Measurements from ENCODE around the gene PEX19.
"Not testable (repeated sequence)": the region's sequence is repeated elsewhere in the genome, so short reads cannot be mapped to it uniquely, and the experiment has no call there.

The PEX19 gene, protein sequence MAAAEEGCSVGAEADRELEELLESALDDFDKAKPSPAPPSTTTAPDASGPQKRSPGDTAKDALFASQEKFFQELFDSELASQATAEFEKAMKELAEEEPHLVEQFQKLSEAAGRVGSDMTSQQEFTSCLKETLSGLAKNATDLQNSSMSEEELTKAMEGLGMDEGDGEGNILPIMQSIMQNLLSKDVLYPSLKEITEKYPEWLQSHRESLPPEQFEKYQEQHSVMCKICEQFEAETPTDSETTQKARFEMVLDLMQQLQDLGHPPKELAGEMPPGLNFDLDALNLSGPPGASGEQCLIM

DNA sequence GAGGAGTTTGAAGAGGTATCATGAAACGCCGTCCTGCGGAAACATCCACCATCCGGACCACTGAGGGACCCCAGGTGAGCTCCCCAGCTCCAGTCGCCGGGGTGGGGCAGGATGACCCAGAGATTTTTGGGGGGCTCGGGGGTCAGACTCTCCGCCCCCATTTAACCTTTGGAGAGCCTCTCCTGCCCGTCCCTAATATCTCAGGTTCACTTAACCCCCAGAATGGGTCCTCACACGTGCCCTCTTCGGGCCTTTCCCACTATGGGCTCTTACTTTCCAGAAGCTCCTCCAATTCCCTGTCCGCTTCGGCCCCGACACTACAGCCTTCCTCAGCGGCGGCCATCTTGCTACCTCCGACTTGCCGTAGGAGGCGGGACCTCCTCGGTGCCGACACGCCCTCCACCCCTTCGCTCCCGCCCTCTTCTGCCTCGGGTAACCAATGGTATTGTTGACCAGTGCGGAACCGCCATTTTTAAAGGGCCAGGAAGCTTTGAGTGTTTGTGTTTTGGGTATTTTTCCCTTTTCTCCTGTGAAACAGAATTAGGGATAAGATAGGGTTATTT, at the start of gene PEX19:
Gene PEX19, minus strand, starts transcription at position 352 of the 563 bp plus-strand sequence. Its CDS starts 9 bp downstream, at position 343.
- DNase-seq (ENCODE audit: low read depth in 1 of 2, low spot score in 1 of 2), result peak; percentile 84 to 90

DNA sequence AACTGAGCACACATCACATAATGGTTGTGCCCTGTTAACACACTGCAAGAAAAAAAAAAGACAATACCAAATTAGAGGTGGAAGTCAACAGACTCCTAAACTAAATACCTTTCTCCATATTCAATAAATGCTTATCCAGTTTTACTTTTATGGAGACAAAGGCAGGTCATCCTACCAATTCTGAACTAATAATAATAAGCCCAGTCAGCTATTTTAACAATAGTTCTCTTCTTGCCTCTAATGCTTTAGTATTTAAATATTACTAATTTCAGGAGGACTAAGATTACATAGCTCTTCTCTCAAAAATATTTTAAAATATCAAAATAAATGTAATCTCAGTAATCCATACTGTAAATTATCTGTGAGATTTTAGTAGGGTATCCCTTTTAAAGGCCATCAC, 47.6 kb upstream of the PEX19 start:
- DNase-seq (ENCODE audit: low read depth in 1 of 2, low spot score in 1 of 2), result no peak

DNA sequence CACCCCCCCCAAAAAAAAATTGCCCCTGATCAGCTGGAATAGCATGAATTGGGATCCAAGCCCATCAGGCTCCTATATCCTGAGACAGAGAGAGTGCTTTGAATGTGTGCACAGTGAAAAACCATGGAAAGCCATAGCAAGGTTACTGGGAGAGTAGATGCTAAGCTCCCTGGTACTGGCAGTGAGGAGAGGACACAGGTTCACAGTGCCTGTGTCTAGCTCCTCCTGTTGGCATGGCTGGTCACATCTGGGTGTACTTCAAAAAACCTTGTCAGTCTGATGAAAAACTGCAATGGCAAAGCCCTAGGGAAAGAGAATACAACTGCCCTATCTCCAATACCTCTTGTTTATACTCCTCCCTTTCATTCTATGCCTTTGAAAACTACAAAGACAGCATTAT, 45.2 kb upstream of the PEX19 start:
- no peak for DNase-seq (ENCODE audit: low read depth in 1 of 2, low spot score in 1 of 2)

DNA sequence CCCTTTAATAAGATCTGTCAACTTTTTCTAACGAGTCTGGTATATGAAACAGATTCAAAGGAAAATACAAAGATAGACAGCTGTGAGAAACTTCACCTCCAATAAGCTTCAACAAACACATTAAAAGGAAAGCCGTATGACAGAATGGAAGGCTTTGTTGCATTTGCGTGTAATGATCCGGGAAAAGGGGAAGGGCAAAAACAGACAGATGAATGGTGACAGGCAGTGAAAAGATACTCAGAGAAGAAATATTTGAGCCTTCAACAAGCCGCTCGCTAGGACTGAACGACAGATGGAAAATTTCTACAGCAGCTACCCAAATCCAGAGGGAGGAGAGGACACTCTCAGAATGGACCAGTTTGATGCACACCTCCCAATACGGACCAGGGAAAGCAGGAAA, 43.3 kb upstream of the PEX19 start:
- no peak for DNase-seq (ENCODE audit: low read depth in 1 of 2, low spot score in 1 of 2)

DNA sequence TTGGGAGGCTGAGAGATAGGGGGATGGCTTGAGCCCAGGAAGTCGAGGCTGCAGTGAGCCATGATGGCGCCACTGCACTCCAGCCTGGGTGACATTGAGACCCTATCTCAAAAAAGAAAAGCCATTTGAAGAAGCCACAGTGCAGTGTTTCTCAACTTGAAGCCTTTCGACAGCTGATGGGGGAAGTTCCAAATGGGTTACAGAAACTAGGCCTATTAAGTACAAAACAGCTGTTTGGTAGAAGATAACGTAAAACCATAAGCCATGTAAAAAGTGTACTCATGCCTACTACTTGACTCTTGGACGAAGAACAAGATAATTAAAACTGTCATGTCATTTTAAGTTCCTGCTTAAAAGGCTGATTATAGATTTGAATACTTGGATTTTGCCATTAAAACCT, 41.5 kb upstream of the PEX19 start:
- DNase-seq (ENCODE audit: low read depth in 1 of 2, low spot score in 1 of 2), result no peak

DNA sequence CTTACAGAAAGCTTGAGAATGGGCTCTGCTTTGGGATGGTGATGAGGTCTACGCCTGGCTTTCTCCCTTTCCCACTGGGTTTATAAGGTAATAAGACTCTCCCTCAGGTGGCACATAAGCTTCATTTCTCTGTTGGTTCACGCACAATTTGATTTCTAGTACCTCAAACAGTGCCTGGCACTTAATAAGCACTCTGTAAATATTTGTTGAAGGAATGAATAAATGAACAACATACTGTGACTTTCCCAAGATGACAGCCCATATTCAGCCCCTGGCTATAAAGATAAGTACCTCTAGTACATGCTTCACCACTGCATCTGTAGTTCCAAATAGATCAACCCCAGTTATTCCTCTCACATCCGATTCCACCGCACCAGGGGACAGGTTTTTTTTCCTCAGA, 40.3 kb upstream of the PEX19 start:
- no peak for DNase-seq (ENCODE audit: low read depth in 1 of 2, low spot score in 1 of 2)

DNA sequence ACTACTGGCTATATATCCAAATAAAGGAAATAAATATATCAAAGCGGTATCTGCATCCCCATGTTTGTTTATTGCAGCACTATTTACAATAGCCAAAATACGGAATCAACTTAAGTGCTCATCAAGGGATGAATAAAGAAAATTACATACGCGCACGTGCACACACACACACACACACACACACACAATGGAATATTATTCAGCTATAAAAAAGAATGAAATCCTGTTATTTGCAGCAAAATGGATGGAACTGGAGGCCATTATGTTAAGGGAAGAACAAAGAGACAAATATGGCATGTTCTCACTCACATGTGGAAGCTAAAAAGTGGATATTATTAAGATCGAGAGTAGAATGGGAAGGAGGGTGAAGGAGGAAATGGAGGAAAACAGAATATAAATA, 37.9 kb upstream of the PEX19 start:
- DNase-seq (ENCODE audit: low read depth in 1 of 2, low spot score in 1 of 2), result no peak

DNA sequence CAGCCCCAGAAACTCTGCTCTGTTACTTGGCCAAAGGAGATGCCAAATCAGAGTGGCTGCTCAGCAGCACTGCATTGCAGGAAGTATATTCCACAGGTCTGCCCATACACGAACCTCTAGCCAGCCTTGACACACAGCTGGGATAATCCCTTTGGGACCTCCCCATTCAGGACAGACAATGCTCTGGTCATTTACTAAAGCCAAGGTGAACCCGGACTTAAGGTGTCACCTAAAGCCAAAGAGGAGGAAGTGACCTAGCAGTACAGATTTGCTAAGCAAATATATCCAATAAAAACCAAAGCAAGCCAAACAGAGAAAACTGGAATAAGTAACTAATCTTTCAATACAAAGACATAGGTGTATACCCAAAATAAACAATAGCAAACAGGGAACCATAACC, 30.4 kb upstream of the PEX19 start:
- DNase-seq (ENCODE audit: low read depth in 1 of 2, low spot score in 1 of 2), result no peak

DNA sequence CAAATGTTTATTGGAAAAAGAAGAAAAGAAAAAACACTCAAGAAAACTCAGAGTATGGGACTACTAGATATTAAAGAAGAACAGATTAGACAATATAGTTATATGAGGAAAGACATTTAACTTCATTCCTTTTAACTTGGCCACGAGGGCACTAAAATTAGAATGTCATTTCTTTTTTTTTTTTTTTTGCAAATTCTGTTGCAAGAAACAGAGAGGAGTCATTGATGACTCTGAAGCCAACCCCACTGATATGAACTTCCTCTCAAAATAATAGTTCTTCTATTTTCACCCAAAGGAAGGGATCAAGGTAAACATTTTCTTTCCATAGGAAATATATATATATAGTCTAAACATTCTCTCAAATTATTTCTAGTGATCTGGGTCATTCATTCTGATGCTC, 24.6 kb upstream of the PEX19 start:
- DNase-seq (ENCODE audit: low read depth in 1 of 2, low spot score in 1 of 2), result no peak

DNA sequence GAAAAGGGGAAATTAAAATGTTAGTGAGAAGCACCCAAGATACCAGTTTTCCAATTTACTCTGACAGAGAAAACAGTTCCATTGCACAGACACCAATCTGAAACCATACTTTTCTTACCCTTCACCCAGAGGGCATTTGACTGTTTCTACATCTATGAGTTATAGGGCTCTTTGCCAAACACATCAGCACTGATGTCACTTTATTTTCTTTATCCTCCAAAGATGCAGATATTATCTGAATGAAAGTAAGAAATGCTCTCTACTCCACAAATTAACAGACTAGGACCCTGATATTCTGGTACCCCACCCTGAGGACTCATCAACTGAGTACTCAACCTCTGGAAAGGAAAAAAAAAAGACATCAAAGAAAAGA, 24.2 kb upstream of the PEX19 start:
- DNase-seq (ENCODE audit: low read depth in 1 of 2, low spot score in 1 of 2), result no peak

DNA sequence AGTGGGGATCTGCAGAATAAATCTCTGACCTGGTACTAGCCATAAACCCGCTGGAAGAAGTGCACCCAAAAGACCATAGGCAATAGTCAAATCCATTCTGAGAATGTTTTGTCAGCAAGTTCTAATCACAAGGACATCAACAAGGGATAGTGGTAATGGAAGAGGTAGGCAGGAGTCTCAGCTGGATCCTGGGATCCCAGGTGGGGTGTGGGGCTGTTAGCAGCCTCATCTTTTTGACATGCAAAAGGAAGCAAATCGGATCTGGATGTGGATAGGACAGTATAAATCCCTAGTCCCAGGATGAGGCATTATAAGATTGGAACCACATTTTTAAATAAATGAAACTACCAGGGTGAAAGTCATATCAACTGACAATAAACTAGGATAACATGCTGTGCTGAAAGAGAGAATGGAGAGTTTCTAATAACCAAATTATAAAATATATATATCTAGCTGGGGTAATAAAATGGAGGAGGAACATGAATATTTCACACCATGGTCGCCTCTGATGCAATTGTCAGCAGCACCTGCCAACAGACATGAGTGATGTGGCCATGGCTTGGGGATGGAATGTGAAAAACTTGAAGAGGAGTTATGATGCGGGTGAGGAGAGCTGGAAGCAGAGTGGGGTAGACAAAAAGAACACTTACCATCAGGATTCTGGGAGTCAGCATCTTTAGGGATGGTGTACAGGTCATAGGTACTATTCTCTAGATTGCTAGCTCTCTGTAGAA, 23.7 kb upstream of the PEX19 start:
- DNase-seq (ENCODE audit: low read depth in 1 of 2, low spot score in 1 of 2), result no peak

DNA sequence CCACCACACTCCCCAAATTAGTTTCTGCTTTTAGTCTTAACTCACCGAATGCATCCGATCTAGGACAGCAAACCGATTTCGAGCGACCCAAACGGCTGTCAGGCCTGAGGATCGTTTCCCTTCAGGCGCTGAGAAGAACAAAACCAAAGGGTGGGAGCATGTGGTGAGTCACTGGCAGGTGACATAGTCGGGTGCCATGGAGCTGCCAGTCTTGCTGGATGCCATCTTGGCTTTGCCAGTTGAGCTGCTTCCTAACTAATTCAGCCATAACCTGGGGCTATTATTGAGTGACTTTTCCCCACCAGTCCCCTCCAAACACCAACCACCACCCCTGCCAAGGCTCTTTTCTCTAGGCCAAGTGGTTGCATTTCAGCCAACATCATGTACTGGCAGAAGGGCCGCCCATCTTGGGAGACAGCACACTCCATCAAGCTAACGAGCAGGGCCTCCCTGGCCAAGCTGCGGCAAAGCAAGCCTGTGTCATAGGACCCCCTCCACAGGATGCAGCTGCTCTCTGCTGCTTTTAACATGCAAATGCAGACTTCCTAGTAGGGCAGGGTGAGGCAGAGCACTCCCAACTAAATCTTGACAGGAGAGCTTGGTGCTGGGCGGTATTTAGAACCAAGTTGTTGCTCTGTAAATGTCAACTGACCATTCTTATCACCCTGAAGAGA, 22.3 kb upstream of the PEX19 start:
- no peak for DNase-seq (ENCODE audit: low read depth in 1 of 2, low spot score in 1 of 2)

DNA sequence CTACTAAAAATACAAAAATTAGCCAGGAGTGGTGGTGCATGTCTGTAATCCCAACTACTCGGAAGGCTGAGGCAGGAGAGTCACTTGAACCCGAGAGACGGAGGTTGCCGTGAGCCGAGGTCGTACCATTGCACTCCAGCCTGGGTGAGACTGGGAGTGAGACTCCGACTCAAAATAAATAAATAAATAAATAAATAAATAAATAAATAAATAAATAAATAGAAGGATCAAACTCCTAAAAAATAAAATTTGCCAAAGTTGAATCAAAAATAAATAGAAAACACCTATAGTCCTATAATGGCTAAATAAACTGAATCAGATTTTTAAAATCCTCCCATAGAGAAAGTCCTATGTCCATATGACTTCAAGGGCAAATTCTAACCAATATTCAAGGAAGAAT, 15.2 kb upstream of the PEX19 start:
- DNase-seq (ENCODE audit: low read depth in 1 of 2, low spot score in 1 of 2), result no peak

DNA sequence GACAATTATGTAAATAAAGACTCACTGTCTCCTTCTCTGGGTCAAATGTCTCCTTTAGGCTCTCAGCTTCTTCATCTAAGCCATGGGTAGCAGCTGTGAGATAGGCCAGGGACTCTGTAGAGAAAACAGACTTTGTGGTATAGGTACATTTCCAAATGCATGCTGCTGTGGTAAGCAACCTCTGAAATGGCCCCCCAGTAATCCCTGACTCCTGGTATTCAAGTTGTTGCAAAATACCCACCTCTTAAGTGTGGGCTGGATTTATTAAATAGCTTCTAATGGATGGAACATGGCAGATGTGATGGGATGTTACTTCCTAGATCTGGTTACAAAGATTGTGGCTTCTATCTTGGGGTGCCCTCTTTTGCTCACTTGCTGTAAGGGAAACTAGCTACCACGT, 11.1 kb upstream of the PEX19 start:
- no peak for DNase-seq (ENCODE audit: low read depth in 1 of 2, low spot score in 1 of 2)

DNA sequence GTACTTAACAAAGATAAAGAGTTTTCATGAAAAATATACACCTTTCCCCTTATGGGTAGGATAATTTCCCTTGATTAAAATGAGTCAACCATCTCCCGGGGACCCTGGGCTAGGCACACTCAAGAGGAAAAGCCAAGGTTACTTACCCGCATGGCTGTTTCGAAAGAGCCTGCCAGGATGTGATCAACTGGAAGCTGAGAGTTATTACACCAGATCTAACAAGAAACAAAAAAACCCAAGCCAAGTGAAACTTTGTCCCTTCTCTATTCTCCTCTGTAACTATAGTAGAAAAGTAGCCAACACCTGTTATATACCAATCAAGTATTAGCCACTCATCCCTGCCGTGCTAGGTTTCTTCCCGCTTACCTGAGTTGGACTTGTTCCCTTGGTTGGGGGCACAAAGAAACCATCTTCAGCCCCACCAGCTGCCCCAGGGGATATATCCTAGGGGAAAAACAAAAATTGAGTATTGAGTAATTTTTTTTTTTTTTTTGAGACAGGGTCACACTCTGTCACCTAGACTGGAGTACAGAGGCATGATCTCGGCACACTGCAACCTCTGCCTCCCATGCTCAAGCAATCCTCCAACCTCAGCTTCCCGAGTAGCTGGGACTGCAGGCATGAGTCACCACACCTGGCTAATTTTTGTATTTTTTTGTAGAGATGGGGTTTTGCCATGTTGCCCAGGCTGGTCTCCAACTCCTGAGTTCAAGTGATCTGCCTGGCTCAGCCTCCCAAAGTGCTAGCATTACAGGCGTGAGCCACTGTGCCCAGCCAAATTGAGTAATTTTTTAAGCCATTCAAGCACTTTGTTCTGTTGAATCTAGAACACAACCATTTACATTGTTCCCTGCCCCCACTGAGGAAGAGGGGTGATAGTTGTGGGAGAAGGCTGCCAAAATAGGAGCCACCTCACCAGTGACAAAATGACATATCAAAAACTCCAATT, 8.4 kb upstream of the PEX19 start:
- DNase-seq (ENCODE audit: low read depth in 1 of 2, low spot score in 1 of 2), result no peak

DNA sequence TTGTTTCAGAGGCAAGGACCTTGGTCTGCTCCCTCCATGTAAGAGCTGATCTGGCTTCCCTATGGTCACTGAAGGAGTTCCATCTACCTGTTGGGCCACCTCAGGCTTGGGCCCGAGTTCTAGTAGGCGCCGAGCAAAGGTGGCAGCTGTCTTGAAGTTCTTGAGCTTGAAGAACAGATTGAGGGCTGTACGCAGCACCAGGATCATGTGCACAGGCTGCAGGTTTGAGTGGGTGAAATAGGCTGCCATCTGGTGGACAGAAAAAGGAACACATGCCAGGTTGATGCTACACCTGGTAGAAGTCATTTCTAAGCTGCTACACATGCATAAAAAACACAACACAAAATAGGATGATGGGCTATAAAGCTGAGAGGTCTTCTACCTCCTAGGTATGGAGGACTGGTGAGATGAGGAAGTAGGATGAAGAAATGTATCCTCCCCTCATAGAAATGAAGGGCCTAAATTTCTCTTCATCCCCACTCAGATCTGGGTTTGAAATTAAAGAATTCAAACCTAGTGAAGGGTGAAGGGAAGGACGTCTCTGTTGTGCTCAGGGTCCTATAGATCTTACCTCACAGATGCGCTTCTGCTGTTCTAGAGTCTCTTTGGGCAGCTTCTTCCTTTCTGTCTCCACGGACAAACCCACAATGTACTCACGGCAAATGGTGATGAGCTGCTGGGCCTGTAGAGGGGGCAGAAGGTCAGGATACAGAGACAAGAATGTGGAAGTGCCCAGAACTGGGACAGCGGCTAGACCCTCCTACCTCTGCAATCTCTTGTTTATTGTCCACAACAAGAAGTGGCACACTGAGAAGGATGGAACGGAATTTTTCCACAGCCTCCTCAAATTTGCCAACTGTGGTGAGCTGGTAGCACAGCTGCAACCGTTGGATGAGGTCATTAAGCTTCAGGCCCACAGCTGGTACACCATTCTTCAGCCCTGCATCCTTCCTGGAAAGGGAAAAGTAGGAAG, 6.6 kb upstream of the PEX19 start:
- DNase-seq (ENCODE audit: low read depth in 1 of 2, low spot score in 1 of 2), result peak; percentile 16 to 25

DNA sequence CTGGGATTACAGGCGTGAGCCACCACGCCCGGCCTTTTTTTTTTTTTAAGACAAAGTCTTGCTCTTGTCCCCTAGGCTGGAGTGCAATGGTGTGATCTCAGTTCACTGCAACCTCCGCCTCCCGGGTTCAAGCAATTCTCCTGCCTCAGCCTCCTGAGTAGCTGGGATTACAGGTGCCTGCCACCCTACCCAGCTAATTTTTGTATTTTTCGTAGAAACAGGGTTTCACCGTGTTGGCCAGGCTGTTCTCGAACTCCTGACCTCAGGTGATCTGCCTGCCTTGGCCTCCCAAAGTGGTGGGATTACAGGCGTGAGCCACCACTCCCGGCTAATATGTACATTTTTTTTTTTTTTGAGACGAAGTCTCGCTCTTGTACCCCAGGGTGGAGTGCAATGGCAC, 2.8 kb upstream of the PEX19 start:
- DNase-seq (ENCODE audit: low read depth in 1 of 2, low spot score in 1 of 2), result not testable (repeated sequence)

DNA sequence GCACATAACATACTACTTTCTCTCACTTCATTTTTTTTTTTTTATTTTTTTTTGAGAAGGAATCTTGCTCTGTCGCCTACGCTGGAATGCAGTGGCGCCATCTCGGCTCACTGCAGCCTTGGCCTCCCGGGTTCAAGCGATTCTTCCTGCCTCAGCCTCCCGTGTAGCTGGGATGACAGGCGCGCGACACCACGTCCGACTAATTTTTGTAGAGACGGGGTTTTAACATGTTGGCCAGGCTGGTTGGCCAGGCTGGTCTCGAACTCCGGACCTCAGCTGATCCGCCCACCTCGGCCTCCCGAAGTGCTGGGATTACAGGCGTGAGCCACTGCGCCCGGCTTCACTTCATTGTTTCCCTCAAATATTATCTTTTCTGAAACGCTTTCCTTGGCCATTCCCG, 573 bp upstream of the PEX19 start:
- no peak for DNase-seq (ENCODE audit: low read depth in 1 of 2, low spot score in 1 of 2)

DNA sequence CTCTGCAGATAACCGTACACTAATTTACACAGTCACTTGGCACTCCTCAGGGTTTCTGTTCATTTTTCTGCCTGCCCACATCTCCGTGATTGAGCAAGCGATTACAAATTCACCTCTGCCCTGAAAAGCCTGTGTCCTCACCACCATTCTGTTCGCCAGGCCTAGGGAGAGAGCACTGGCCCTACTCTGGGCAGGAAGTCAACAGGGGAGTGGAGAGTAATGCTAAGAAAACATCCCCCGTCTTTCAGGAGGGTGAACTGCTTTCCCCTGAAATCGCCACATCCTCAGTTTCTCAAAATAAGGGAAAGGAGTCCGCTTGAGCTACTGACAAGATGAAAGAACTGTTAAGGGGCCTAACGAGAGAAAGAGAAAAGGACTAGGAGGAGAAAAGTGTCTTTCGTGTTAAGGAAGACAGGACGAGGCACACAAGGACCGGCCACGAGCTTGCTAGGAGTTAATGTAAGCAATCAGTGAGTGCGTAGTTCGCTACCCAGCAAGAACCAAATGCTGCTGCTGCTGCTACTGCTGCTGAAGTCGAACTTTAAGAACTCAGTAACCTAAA, 632 bp downstream of the PEX19 start:
- no peak for DNase-seq (ENCODE audit: low read depth in 1 of 2, low spot score in 1 of 2)

All from stimulated activated CD4-positive, alpha-beta T cell treated with anti-CD3 and anti-CD28 coated beads, Interleukin-15, amount 100 ng/mL, for 1 hour (primary cell).